GM12892 (cell line): ENCODE measurements around the gene CCR3.

Experiments
- POLR2A ChIP-seq: IDR thresholded peaks from 2 replicates; pipeline ENCODE4 v1.6.1; 2011; ENCODE audit warnings: low read depth, low read length, control low read depth
- POLR2AphosphoS5 ChIP-seq: IDR thresholded peaks from 2 replicates; pipeline ENCODE4 v1.6.1; 2011; ENCODE audit warnings: low read depth, low read length, control low read depth

DNA sequence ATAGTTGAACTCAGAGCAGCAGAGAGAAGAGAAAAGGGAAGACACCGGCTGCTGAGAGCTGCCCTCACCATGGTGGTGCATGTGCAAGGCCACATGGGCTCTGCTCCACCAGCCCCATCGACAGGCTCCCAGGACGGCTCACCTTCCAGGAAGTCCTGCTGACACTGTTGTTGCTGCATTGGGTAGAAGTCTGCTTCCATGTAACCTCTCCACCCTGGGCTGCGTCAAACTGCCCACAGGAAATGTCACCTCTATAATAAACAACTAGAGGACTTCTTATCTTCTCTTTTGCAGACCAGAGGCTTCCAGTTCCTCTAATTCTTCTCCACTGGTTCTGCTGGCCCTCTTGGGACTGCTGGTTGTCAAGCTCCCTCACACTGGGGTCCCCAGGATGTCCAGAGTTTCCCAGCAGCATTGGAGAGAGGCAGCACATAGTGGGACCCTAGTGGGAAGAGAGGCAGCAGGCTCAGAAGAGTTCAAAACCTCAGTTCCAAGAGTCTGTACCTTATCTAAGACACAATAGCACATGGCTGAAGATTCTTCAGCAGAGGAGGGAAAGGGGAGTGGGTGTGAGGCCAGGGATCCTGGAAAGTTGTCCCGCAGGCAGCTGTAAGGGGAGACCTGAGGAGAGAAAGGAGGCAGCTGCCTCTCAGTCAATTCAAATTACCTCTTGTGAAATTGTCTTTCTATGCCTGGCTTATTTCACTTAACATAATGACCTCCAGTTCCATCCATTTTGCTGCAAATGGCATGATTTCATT lies 5.8 kb upstream of the CCR3 start:
- no peak for TF ChIP-seq POLR2A
- no peak for TF ChIP-seq POLR2AphosphoS5
